Activated naive CD4-positive, alpha-beta T cell treated with anti-CD3 and anti-CD28 coated beads, Interleukin-2, amount 50 U/mL, for 24 hours (primary cell): Measurements from ENCODE around the gene SAMD4A.

Experiments
- H3K27ac Mint-ChIP-seq: one replicate; pipeline ENCODE4 v1.8.0; 2021; ENCODE audit warnings: mild to moderate bottlenecking, mixed read lengths
- H3K27me3 Mint-ChIP-seq: one replicate; pipeline ENCODE4 v1.8.0; 2021; ENCODE audit warnings: mixed read lengths
- H3K36me3 Mint-ChIP-seq: one replicate; pipeline ENCODE4 v1.8.0; 2021; ENCODE audit warnings: mixed read lengths
- H3K4me1 Mint-ChIP-seq: one replicate; pipeline ENCODE4 v1.8.0; 2021; ENCODE audit warnings: mixed read lengths
- H3K4me3 Mint-ChIP-seq: one replicate; pipeline ENCODE4 v1.8.0; 2021; ENCODE audit warnings: mild to moderate bottlenecking, mixed read lengths
- H3K9me3 Mint-ChIP-seq: one replicate; pipeline ENCODE4 v1.8.0; 2021; ENCODE audit warnings: mixed read lengths

SAMD4A gene

DNA sequence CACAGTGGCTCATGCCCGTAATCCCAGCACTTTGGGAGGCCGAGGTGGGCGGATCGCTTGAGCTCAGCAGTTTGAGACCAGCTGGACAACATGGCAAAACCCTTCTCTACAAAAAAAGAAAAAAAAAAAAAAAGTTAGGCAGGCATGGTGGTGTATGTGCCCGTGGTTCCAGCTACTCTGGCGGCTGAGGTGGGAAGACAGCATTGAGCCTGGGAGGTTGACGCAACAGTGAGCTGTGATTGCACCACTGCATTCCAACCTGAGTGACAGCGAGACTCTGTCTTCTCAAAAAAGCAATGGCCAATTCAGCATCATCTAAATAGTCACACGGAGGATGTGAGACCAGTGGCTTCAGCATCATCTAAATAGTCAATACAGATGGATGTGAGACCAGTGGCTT is 10.4 kb upstream of the SAMD4A start:
- H3K4me1 Mint-ChIP-seq, result no peaks in the 10 kb centered on the region
- no peaks in the 10 kb centered on the region for H3K36me3 Mint-ChIP-seq
- H3K27ac Mint-ChIP-seq, result no peak overlapping the region
- no peak overlapping the region for H3K4me3 Mint-ChIP-seq
- H3K27me3 Mint-ChIP-seq, result peaks cover 4% of the 10 kb centered on the region
- H3K9me3 Mint-ChIP-seq, result no peaks in the 10 kb centered on the region

DNA sequence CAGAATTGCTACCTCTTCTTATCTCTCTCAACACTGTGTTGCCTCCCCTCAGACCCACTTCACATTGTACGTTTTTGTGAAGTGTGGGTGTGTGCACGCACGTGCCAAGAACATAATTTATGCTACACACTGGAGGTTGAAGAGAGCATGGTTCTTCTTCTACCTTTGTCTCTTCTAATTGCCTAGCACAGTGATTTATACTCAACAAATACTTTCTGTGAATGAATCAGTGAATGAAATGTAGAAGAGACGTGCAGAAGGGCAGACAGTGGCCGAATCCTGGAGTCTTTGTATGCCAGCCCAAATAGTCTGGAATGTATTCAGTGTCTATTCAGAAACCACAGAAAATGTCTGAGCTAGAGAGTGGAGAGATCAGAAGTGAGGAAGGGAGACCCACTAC is 4.6 kb upstream of the SAMD4A start:
- Mint-ChIP-seq H3K27ac (no peak overlapping the region), H3K36me3 (no peaks in the 10 kb centered on the region), H3K27me3 (peaks cover 2% of the 10 kb centered on the region), H3K9me3 (no peaks in the 10 kb centered on the region), H3K4me1 (peaks cover 9% of the 10 kb centered on the region), H3K4me3 (no peak overlapping the region)

DNA sequence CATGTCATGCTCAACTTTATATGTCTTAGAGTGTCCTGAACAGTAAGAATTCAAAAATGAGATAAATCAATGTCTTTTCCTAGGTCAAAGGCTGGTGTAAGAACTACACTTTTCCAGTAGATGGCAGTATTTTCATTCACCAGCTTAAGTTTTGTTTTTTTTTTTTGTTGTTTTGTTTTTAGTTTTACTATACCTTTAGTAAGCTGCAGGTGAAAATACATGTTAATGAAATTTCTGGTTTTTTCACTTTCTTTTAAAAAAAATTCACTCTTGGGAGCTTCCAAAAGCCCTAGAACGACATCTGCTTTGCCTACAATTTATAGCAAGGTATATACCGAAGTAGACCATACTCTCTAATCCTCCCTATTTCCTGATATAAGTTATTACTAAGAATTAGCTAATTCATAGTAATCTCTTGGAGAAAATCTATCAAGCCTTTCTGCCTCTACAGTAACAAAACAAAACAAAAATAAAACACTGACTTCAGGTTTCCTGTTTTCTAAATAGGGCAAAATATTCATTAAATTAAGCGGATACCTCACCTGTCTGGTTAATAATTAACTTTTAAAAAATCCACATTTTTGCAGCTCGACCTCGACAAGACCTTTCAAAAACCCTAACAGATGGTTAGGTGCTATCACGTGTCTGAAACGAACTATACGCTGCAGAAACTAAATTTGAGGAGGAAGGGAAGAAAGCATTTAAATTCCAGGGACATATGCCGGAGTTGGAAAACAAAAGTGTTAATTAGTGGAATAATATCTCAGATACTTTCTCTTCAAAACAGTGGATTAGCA is 2.7 kb upstream of the SAMD4A start:
- H3K9me3 Mint-ChIP-seq, result no peaks in the 10 kb centered on the region
- no peaks in the 10 kb centered on the region for H3K36me3 Mint-ChIP-seq
- H3K4me3 Mint-ChIP-seq, result peak overlapping the region; percentile 84
- H3K4me1 Mint-ChIP-seq, result peaks cover 18% of the 10 kb centered on the region
- H3K27me3 Mint-ChIP-seq, result peaks cover 2% of the 10 kb centered on the region
- no peak overlapping the region for H3K27ac Mint-ChIP-seq

DNA sequence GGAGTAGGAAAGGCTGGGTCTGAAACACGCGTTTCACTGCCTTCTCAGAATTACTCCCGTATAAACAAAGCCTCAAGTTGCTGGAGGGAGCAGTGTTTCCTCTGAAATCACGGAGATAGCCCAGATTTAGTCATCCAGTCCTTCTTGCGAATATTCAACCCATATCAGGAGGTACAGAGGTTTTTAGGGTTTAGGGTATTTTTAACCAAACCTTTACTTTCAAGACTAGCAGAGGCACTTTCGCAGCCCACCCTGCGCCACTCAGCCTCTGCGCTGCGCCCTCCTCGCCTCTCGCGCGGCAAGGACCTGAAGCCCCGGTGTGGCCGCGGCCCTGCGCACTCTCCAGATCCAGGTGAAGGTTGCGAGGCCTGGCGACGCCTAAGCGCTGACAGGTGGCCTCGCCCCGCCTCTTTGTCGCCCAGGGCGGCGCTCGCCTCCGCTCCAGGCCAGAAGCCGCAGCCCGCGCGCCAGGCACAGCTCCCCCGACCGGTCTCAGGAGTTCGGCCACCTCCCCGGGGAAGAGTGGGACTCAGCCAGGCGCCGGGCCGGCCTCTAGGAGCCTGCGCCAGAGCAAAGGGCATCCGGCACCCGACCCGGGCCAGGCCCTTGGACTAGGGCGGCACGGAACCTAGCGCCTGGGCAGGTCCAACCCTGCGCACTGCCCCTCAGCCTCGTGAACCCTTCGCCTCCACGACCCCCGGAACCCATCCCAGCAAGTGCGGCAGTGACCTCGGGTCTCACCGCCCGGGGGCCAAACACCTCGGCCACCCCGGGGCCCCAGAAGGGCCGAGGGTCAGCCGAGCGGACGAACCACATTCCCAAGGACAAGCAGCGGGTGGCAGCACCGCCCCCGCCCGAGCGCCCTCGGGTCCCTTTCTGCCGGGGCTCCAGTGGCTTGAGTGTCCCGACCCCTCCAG is 1.8 kb upstream of the SAMD4A start:
- Mint-ChIP-seq H3K9me3 (no peaks in the 10 kb centered on the region), H3K27me3 (peaks cover 4% of the 10 kb centered on the region), H3K27ac (no peak overlapping the region)

DNA sequence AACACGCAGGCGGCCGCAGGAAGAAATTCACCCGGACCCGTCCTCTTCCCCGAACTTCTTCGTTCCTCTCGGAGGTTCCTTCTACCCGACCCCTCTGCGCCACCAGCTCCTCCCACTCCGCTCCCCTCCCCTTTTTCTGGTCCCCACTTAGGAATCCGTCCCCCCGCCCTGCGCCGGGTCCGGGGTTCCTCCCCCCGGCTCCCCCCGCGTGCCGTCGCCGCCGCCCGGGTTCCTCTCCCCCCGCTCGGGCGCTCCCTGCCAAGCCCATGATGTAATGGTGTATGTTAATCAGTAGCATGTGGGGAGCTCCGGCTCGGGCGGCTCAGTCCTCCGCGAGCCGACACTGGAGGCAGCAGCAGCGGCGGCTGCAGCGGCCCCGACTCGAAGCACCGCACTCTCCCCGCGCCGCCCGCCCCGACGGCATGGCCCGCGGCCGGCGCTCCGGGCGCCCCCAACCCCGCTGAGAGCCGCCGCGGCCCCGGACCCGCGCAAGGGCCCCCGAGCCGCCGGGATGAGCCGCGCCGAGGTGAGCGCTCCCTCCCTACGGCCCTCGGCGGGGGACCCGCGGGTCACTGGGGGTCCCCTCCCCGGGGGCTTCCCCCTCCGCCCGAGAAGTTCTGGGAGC is 1.0 kb upstream of the SAMD4A start:
- Mint-ChIP-seq H3K27ac (peak overlapping the region; percentile 65), H3K36me3 (no peaks in the 10 kb centered on the region), H3K4me3 (peak overlapping the region; percentile 84), H3K4me1 (peaks cover 23% of the 10 kb centered on the region), H3K9me3 (no peaks in the 10 kb centered on the region), H3K27me3 (peaks cover 2% of the 10 kb centered on the region)

More for the DNA sequence above, 1.8 kb upstream of the SAMD4A start:
- Mint-ChIP-seq H3K4me1 (peaks cover 20% of the 10 kb centered on the region), H3K4me3 (peak overlapping the region; percentile 84), H3K36me3 (no peaks in the 10 kb centered on the region)

DNA sequence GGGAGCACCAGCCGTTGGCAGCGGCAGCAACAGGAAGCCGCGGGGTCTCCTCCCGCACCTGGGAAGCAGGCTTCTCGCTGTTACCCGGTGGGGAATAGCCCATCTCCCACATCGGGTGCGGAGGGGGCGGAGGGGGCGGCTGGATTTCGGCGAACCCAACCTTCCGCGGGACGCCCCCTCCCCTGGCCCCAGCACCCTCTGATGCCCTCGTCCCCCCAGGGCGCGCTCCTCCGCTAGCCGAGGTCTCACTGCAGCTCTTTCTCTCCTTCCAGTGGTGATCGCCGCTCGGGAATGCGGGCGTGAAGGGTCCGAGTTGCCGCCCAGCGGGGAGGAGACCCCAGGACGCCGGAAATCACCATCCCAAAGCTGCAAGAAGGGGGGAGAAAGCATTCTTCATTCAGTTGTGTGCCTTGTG is 303 bp downstream of the SAMD4A start:
- Mint-ChIP-seq H3K36me3 (peaks cover 5% of the 10 kb centered on the region), H3K4me3 (peak overlapping the region; percentile 96), H3K27me3 (peaks cover 6% of the 10 kb centered on the region), H3K4me1 (peaks cover 23% of the 10 kb centered on the region), H3K27ac (peak overlapping the region; percentile 91), H3K9me3 (peaks cover 5% of the 10 kb centered on the region)

DNA sequence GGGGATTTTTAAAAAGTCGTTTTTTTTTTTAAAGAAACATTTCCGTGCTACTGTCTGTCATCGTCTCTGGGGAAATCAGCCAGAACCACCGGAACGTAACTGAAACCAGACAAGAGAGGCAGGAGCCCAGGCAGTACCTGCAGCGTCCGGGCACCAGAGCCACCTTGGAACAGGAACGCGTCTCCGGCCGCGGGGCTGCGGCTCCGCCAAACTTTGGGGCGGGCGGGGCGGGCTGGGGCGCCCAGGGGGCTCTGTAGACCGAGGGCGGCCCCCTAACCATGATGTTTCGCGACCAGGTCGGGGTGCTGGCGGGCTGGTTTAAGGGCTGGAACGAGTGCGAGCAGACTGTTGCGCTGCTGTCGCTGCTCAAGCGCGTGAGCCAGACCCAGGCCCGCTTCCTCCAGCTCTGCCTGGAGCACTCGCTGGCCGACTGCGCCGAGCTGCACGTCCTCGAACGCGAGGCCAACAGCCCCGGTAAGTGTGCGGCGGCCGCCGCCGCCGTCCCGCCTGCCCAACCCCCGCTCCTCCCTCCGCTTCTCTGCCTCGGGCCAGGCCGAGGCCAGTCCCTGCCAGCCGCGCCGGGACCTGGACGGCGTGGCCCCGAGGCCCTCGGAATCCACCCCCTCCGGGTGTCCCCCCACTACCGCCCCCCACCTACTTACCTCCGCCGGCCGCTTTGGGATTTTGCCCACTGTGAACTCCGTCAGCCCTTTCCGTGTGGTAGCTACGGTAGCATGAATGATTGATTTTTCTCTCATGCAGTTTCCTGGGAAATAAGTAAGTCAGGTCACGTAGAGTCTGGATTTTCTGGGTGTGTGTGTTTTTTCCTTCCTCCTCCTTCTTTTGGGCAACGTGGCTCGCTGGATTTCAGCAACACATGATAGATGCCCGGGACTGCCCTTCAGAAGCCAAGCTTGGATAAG is 972 bp downstream of the SAMD4A start:
- peaks cover 7% of the 10 kb centered on the region for H3K36me3 Mint-ChIP-seq
- peak overlapping the region; percentile 91 for H3K27ac Mint-ChIP-seq
- H3K9me3 Mint-ChIP-seq, result peaks cover 6% of the 10 kb centered on the region
- peak overlapping the region; percentile 96 for H3K4me3 Mint-ChIP-seq
- peaks cover 6% of the 10 kb centered on the region for H3K27me3 Mint-ChIP-seq
- H3K4me1 Mint-ChIP-seq, result peaks cover 23% of the 10 kb centered on the region

DNA sequence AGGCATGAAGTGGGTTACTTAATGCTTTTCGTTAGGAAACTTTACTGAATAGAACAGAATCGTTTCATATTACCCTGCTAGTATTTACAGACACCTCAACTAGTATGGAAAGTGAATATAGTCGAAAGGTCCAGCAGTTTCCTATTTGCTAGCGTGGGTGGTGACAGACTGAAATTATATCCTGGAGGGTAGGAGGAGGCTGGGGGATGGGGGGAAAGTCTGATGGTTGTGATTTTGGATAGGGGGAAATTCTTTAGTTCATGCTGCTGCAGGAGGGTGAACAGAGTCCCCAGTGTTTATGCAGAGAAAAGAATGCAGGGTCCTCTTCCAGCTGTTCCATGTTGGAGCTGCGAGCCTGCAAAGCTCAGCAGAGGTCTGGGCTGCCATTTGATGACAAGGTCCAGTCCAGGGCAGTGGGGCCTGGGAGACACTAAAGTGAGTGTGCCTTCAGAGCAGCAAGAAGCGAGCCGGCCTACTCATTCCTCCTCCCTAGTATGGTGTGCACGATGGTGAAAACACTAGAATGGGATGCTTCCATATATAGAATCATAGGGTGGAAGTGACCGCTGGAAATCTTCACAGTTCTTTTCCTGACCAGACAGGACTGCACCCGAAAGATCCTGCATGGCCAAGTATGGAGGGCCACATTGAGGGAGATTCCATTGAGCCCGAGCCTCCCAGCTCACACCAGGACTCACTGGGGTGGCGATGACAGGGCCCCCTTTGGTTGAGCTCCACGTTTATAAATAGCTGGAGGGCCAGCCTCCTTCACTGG is 2.1 kb downstream of the SAMD4A start:
- Mint-ChIP-seq H3K27ac (no peak overlapping the region), H3K36me3 (peaks cover 12% of the 10 kb centered on the region), H3K27me3 (peaks cover 6% of the 10 kb centered on the region), H3K9me3 (peaks cover 6% of the 10 kb centered on the region), H3K4me1 (peaks cover 23% of the 10 kb centered on the region), H3K4me3 (peak overlapping the region; percentile 51)

DNA sequence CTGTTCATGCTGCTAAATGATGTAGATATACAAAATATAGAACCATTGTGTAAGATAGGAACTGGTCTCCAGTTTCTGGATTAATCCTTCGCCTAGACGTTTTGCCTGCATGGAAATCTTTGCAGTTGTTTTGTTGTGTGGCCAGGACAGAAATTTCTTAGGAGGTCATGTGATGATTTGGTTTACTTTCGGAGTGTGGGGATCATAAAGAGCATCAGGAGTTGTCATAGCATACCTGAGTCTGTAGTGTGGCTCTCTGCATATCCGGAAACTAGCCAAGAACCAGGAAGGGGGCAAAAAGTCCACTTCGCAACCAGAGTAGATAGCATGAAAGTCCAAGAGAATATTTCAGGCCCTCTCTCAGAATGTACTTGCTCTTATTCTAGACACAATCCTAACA is 3.1 kb downstream of the SAMD4A start:
- no peak overlapping the region for H3K4me3 Mint-ChIP-seq
- H3K9me3 Mint-ChIP-seq, result peaks cover 6% of the 10 kb centered on the region
- H3K4me1 Mint-ChIP-seq, result peaks cover 15% of the 10 kb centered on the region
- H3K36me3 Mint-ChIP-seq, result peaks cover 12% of the 10 kb centered on the region
- H3K27me3 Mint-ChIP-seq, result peaks cover 6% of the 10 kb centered on the region
- H3K27ac Mint-ChIP-seq, result no peak overlapping the region

DNA sequence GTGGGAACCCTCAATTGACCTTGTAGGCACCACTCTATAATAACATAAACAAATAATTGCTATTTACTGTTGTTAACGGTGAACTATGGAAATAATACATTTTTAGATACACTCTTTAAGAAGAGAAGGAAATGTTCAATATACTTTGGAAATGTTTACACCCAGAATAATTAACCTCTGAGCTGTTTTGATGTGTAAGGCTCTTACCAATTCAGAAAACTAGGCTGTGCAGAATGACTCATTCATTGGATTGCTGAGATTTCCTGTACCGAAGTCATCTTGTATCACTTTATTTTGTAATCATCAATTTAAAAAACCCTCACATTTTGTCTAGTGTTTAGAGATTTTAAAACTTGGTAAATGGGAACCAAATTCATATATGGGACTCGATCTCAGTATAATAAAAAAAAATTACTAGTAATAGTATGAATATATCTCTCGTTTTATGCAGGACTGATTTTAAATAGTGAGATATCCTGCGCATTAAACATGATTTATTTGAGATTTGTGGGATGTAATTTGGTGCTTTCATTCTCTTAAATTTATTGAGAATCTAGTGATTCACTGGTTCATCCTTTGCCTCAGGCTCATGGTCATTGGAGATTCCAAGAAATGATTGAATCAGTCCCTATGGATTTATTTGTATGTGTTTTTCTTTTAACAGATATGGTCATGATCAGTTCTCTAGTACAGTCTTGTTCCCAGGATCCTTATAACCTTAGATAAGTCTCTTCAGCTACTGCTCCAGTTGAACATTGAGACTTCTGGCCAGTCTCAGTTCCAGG is 3.9 kb downstream of the SAMD4A start:
- no peak overlapping the region for H3K4me3 Mint-ChIP-seq
- peaks cover 6% of the 10 kb centered on the region for H3K27me3 Mint-ChIP-seq
- H3K36me3 Mint-ChIP-seq, result peaks cover 12% of the 10 kb centered on the region
- peaks cover 15% of the 10 kb centered on the region for H3K4me1 Mint-ChIP-seq
- H3K9me3 Mint-ChIP-seq, result peaks cover 6% of the 10 kb centered on the region
- H3K27ac Mint-ChIP-seq, result no peak overlapping the region

DNA sequence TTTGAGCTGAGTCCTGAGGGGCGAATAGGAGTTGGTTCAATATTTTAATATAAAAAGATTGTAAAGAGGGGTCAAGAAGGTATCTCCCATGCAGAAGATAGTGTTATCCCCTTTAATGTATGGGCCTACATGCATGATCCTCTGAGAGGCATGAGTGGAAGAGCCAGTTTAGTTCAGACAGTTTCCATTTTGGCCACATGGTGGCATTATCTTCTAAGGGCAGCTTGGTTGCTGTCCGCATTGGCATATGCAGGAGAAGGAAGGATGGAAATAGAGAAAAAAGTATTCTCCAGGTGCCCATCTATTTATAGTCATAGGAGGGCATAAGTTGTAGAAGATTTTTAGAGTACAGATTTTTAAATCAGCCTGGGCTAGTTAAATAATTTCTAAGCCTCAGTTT is 5.4 kb downstream of the SAMD4A start:
- H3K36me3 Mint-ChIP-seq, result peaks cover 17% of the 10 kb centered on the region
- H3K27me3 Mint-ChIP-seq, result peaks cover 6% of the 10 kb centered on the region
- H3K27ac Mint-ChIP-seq, result no peak overlapping the region
- H3K9me3 Mint-ChIP-seq, result peaks cover 6% of the 10 kb centered on the region
- H3K4me3 Mint-ChIP-seq, result no peak overlapping the region
- peaks cover 14% of the 10 kb centered on the region for H3K4me1 Mint-ChIP-seq

DNA sequence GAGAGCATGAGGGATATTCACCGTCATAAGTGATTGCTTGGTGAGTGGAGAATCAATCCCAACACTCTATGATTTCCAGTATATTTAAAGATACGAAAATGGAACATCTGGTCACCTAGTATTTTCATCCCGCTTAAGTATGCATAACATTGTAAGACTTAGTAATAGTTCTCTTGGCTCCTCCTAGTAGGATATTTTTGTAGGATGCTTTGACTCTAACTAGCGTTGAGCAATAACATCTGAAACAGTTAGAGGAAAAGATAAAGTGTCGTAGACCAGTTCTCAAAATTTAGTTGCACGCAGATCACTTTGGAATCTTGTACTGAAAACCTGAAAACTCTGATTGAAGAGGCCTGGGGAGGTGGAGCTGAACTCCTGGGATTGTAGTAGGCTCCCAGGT is 7.6 kb downstream of the SAMD4A start:
- H3K9me3 Mint-ChIP-seq, result peaks cover 6% of the 10 kb centered on the region

DNA sequence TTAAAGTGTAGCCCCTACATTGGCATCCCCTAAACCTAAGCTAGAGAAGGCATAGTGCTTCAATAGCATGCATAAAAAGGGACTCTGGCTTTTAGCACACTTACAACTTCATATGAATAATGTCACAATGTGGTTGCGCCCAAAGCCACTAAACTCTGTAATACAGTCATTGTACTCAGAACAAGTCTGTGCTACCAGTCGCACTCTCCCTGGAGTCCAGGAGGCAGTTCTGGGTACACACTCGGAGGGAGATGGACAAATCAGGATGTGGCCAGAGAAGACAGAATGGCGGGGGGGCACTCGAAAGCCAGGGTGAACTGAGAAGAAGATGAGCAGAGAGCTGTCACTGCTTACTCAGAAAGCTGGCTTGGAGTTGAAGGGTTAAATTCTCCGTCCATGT is 10.6 kb downstream of the SAMD4A start:
- Mint-ChIP-seq H3K4me1 (no peaks in the 10 kb centered on the region), H3K4me3 (no peak overlapping the region), H3K27me3 (no peaks in the 10 kb centered on the region), H3K36me3 (peaks cover 10% of the 10 kb centered on the region), H3K27ac (no peak overlapping the region), H3K9me3 (no peaks in the 10 kb centered on the region)

More for the DNA sequence above, 7.6 kb downstream of the SAMD4A start:
- Mint-ChIP-seq H3K4me1 (peaks cover 5% of the 10 kb centered on the region), H3K27me3 (peaks cover 6% of the 10 kb centered on the region), H3K27ac (no peak overlapping the region), H3K4me3 (no peak overlapping the region), H3K36me3 (peaks cover 17% of the 10 kb centered on the region)

DNA sequence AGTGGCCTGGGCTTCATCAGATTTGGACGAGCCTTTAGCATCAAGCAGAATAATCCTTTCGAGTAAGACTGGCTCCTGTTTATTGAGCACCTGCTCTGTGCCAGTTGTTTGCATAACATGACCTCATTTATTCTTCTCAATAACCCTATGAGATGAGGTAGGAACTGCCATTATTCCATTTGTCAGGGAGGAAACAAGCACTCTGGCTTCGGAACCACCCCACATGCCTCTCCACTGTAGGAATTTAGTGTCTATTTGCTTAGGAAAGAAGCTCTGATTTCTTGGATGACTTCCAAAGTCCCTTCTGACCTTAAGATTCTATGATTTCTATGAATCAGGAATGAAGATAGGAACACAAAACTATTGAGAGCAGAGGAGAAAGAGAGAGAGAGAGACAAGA is 11.0 kb downstream of the SAMD4A start:
- Mint-ChIP-seq H3K27ac (no peak overlapping the region), H3K4me3 (no peak overlapping the region), H3K27me3 (no peaks in the 10 kb centered on the region), H3K36me3 (peaks cover 10% of the 10 kb centered on the region), H3K4me1 (no peaks in the 10 kb centered on the region), H3K9me3 (no peaks in the 10 kb centered on the region)
